GM21423 (cell line): ENCODE data around the gene BOD1.
A peak's percentile ranks its signal among the peaks of the same experiment; 100 is the strongest.
"Not testable (repeated sequence)": the region's sequence is repeated elsewhere in the genome, so short reads cannot be mapped to it uniquely, and the experiment has no call there.

ENCODE experiments used
- ATAC-seq: cut with Tn5 transposase; IDR thresholded peaks from one replicate; pipeline ENCODE4 v1.9.1; 2021; ENCODE audit warnings: mild to moderate bottlenecking, moderate library complexity; ENCODE audit not compliant: unreplicated experiment

Gene BOD1

GRCh38 chr5:173620784-173621183 lies 4.3 kb upstream of the BOD1 start:
- ATAC-seq = no peak

- no peak for ATAC-seq
Measured at GRCh38 chr5:173618927-173619519, 2.6 kb upstream of the BOD1 start.

- ATAC-seq = peak; percentile 51
Measured at GRCh38 chr5:173615884-173616576, 420 bp downstream of the BOD1 start.

GRCh38 chr5:173614591-173614990 lies 1.9 kb downstream of the BOD1 start:
- no peak for ATAC-seq

GRCh38 chr5:173613433-173614159 lies 2.9 kb downstream of the BOD1 start:
- ATAC-seq = no peak

GRCh38 chr5:173612948-173613347 lies 3.5 kb downstream of the BOD1 start:
- no peak for ATAC-seq

GRCh38 chr5:173611706-173612105 lies 4.7 kb downstream of the BOD1 start:
- ATAC-seq = no peak

GRCh38 chr5:173604141-173604540 lies 12.3 kb downstream of the BOD1 start:
- ATAC-seq = no peak

- ATAC-seq = no peak
Measured at GRCh38 chr5:173602423-173602822, 14.0 kb downstream of the BOD1 start.

GRCh38 chr5:173598686-173599085 lies 17.8 kb downstream of the BOD1 start:
- no peak for ATAC-seq

- ATAC-seq = no peak
Measured at GRCh38 chr5:173597304-173597703, 19.1 kb downstream of the BOD1 start.

- ATAC-seq = no peak
Measured at GRCh38 chr5:173595841-173596240, 20.6 kb downstream of the BOD1 start.

- no peak for ATAC-seq
Measured at GRCh38 chr5:173594061-173594460, 22.4 kb downstream of the BOD1 start.

GRCh38 chr5:173592050-173592669 lies 24.3 kb downstream of the BOD1 start:
- no peak for ATAC-seq

- no peak for ATAC-seq
Measured at GRCh38 chr5:173591056-173591514, 25.4 kb downstream of the BOD1 start.

- no peak for ATAC-seq
Measured at GRCh38 chr5:173590436-173591055, 25.9 kb downstream of the BOD1 start.

- not testable (repeated sequence) for ATAC-seq
Measured at GRCh38 chr5:173586133-173586532, 30.3 kb downstream of the BOD1 start.

GRCh38 chr5:173583346-173583745 lies 33.1 kb downstream of the BOD1 start:
- no peak for ATAC-seq

- ATAC-seq = no peak
Measured at GRCh38 chr5:173582216-173583111, 34.0 kb downstream of the BOD1 start.
